ENCODE data around the gene TRIM63. TPM values are rescaled to one million over a fixed set of nuclear protein-coding genes. Genes with fewer than 3 reads are reported as not detected.
"Not testable (repeated sequence)": the region's sequence is repeated elsewhere in the genome, so short reads cannot be mapped to it uniquely, and the experiment has no call there.

TRIM63 gene
- total RNA-seq, 6 donors from 2014 or later, result 0.26 to 0.61 (median 0.34) TPM; not detected in 3

- Histone ChIP-seq H3K27ac (no peak overlapping the region), H3K4me1 (peaks cover 4 to 15% (median 11%) of the 10 kb centered on the region in 4 donors), H3K27me3 (no peaks in the 10 kb centered on the region), H3K36me3 (no peaks in the 10 kb centered on the region), H3K9me3 (no peaks in the 10 kb centered on the region), H3K4me3 (no peak overlapping the region)
- no peak for ATAC-seq (ENCODE audit: low FRiP score in 2 of 2)
- TF ChIP-seq EP300 (IDR thresholded peaks at IDR 0.05) (no peak), CTCF (IDR thresholded peaks at IDR 0.05) (no peak), POLR2AphosphoS5 (IDR thresholded peaks at IDR 0.05) (no peak)
- no peak for DNase-seq
- WGBS, 2 donors, result 83 to 85% methylated on average over 2 of the region's 2 CpGs
These were observed 29.0 kb upstream of the TRIM63 start for GRCh38 chr1:26096471-26096870.

GRCh38 chr1:26094677-26095383 lies 27.4 kb upstream of the TRIM63 start:
- 54 to 58% methylated on average over 13 to 17 of the region's 17 CpGs for WGBS, 2 donors
- Histone ChIP-seq H3K27ac (peak overlapping the region in 2 of 4 donors; percentile 27 to 67), H3K36me3 (no peaks in the 10 kb centered on the region), H3K27me3 (no peaks in the 10 kb centered on the region), H3K4me1 (peaks cover 4 to 15% (median 11%) of the 10 kb centered on the region in 4 donors), H3K9me3 (no peaks in the 10 kb centered on the region), H3K4me3 (no peak overlapping the region)
- TF ChIP-seq CTCF (IDR thresholded peaks at IDR 0.05) (peak in 1 of 6 experiments; percentile 20), EP300 (IDR thresholded peaks at IDR 0.05) (peak; percentile 17 to 89 (median 78)), POLR2AphosphoS5 (IDR thresholded peaks at IDR 0.05) (peak; percentile 82 to 83), POLR2A (IDR thresholded peaks at IDR 0.05) (no peak)
- ATAC-seq (ENCODE audit: low FRiP score in 2 of 2), result peak; percentile 53 to 63
- peak; percentile 43 to 59 for DNase-seq

- Histone ChIP-seq H3K4me3 (no peak overlapping the region), H3K9me3 (no peaks in the 10 kb centered on the region), H3K27ac (peak overlapping the region in 2 of 4 donors; percentile 27 to 67), H3K4me1 (peaks cover 4 to 15% (median 11%) of the 10 kb centered on the region in 4 donors), H3K27me3 (no peaks in the 10 kb centered on the region), H3K36me3 (no peaks in the 10 kb centered on the region)
- 31 to 39% methylated on average over 7 to 11 of the region's 11 CpGs for WGBS, 2 donors
- DNase-seq, result no peak
- TF ChIP-seq EP300 (IDR thresholded peaks at IDR 0.05) (no peak), POLR2AphosphoS5 (IDR thresholded peaks at IDR 0.05) (no peak), POLR2A (IDR thresholded peaks at IDR 0.05) (no peak), CTCF (IDR thresholded peaks at IDR 0.05) (no peak)
- no peak for ATAC-seq (ENCODE audit: low FRiP score in 2 of 2)
These were observed 26.7 kb upstream of the TRIM63 start for GRCh38 chr1:26094076-26094669.

- not testable (repeated sequence) for ATAC-seq (ENCODE audit: low FRiP score in 2 of 2); DNase-seq; H3K36me3 ChIP-seq; H3K27me3 ChIP-seq; H3K4me3 ChIP-seq; H3K9me3 ChIP-seq
- Histone ChIP-seq H3K27ac (peak overlapping the region in 1 of 4 donors; percentile 67), H3K4me1 (peaks cover 4 to 15% (median 11%) of the 10 kb centered on the region in 4 donors)
- 36 to 52% methylated on average over 6 of the region's 6 CpGs for WGBS, 2 donors
These were observed 26.1 kb upstream of the TRIM63 start for GRCh38 chr1:26093569-26093968.

- Histone ChIP-seq H3K27me3 (no peaks in the 10 kb centered on the region), H3K4me1 (peaks cover 4 to 15% (median 11%) of the 10 kb centered on the region in 4 donors), H3K36me3 (no peaks in the 10 kb centered on the region), H3K9me3 (no peaks in the 10 kb centered on the region), H3K27ac (no peak overlapping the region), H3K4me3 (no peak overlapping the region)
- WGBS, 2 donors, result 69 to 76% methylated on average over 7 of the region's 7 CpGs
- TF ChIP-seq POLR2AphosphoS5 (IDR thresholded peaks at IDR 0.05) (no peak), CTCF (IDR thresholded peaks at IDR 0.05) (no peak), EP300 (IDR thresholded peaks at IDR 0.05) (no peak), POLR2A (IDR thresholded peaks at IDR 0.05) (no peak)
- no peak for ATAC-seq (ENCODE audit: low FRiP score in 2 of 2)
- DNase-seq, result no peak
These were observed 25.0 kb upstream of the TRIM63 start for GRCh38 chr1:26092422-26092821.

Measured in upper lobe of left lung (tissue), 6 donors.